Body of pancreas (tissue), 4 donors: ENCODE results near the gene GALNT2. TPM values are rescaled to one million over a fixed set of nuclear protein-coding genes. Genes with fewer than 3 reads are reported as not detected.

ENCODE experiments used
- ATAC-seq: fragments of 150-250 bp; one replicate; pipeline ENCODE4 v1.9.1; 2016
- DNase-seq, 4 donors: peaks; one replicate each; pipeline ENCODE4 v3.0.0-alpha.2; 2019
- H3K27ac ChIP-seq, 4 donors: fragments of 200-600 bp; sonication (generic); 1 replicate in 3 of 4; 2 replicates in 1 of 4; pipeline versions ENCODE4 v1.5.1 to v1.6.1; 2016 to 2019; ENCODE audit warnings: mild to moderate bottlenecking in 1 of 4, mixed read lengths in 1 of 4, moderate library complexity in 1 of 4
- H3K27me3 ChIP-seq, 2 donors: fragments of 200-600 bp; sonication (generic); one replicate each; pipeline ENCODE4 v1.6.0; 2016; ENCODE audit warnings: mild to moderate bottlenecking in 1 of 2
- H3K36me3 ChIP-seq, 2 donors: fragments of 200-600 bp; sonication (generic); replicated peaks in 1 of 2; 2 replicates each; pipeline ENCODE4 v1.5.1; 2016; ENCODE audit warnings: low read depth in 2 of 2; ENCODE audit not compliant: insufficient read depth in 1 of 2
- H3K4me1 ChIP-seq: fragments of 200-600 bp; sonication (generic); one replicate; pipeline ENCODE4 v1.6.0; 2016
- H3K4me3 ChIP-seq, 2 donors: fragments of 200-600 bp; sonication (generic); 1 replicate in 1 of 2; 2 replicates in 1 of 2; pipeline ENCODE4 v1.5.1; 2016 to 2019
- H3K9me3 ChIP-seq, 3 donors: fragments of 200-600 bp; sonication (generic); 1 replicate in 2 of 3; 2 replicates in 1 of 3; pipeline ENCODE4 v1.5.1; 2016
- POLR2A ChIP-seq, 3 donors: fragments of 450-650 bp; IDR thresholded peaks; one replicate each; pipeline ENCODE4 v1.6.1; 2016; ENCODE audit warnings: antibody characterized with exemption in 3 of 3, mild to moderate bottlenecking in 2 of 3
- WGBS, 2 donors: methylation state at CpG; one replicate each; pipeline ENCODE4 v1.1.5; 2017; 5-methylcytosine and 5-hydroxymethylcytosine counted together
- intact Hi-C: fragments of 100-400 bp; cut with DNase I; formaldehyde crosslinking; loops from one replicate; pipeline ENCODE4 v1.15.1; 2023
- total RNA-seq, 2 donors: library from RNA; depleted of rRNA; stranded (reverse); fragments of >200 nt; gene quantifications; one replicate each; pipeline ENCODE4 v1.1.0, GENCODE V29; 2016
- TF ChIP-seq, protein P1 (sequence below), 7 experiments: fragments of 450-650 bp in 4 of 7; fragments of 200-600 bp in 3 of 7; sonication (generic) in 3 of 7; IDR thresholded peaks; one replicate each; pipeline ENCODE4 v1.5.1; 2016 to 2019; ENCODE audit warnings: antibody characterized with exemption in 7 of 7

Gene GALNT2
- total RNA-seq, 2 donors from 2014 or later: 45.9 to 68.6 TPM

DNA sequence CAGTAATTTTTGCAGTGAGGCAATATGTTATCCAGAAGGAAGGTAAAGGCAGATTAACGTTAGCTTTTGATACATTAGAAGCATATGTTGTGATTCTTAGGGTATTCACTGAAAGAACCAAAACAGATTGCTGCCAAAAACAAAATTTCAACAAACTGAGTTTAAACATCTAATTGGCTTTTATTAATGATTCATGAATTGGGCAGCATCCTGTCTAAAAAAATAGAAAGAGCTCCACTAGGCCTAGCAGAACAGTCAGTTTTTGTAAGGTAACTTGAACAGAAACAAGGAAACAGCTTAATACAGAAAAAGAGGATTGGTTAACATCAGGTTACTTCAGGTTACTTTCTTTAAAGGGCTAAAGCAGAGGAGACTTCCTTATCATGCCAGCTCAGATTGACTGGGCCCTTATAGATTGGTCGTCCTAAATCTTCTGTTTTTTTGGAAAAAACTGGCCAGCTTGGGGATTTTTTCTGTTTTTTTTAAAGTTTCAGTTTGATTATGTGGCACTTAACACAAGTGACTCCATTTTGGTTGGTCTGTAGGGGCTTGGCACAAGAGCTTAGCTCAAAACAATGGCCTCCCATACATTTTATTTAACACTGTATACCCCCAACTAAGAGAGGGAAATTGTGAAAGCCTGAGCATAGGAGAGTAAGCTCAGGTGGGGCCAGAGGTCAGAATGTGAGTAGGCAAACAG lies 36.8 kb upstream of the GALNT2 start:
- H3K4me3 ChIP-seq: no peak overlapping the region
- H3K27ac ChIP-seq: no peak overlapping the region
- no peak for ATAC-seq
- H3K36me3 ChIP-seq: no peaks in the 10 kb centered on the region
- no peak for DNase-seq
- H3K9me3 ChIP-seq: no peaks in the 10 kb centered on the region
- H3K27me3 ChIP-seq: no peaks in the 10 kb centered on the region
- no peak for TF ChIP-seq POLR2A (IDR thresholded peaks at IDR 0.05)
- TF ChIP-seq, protein P1, sequence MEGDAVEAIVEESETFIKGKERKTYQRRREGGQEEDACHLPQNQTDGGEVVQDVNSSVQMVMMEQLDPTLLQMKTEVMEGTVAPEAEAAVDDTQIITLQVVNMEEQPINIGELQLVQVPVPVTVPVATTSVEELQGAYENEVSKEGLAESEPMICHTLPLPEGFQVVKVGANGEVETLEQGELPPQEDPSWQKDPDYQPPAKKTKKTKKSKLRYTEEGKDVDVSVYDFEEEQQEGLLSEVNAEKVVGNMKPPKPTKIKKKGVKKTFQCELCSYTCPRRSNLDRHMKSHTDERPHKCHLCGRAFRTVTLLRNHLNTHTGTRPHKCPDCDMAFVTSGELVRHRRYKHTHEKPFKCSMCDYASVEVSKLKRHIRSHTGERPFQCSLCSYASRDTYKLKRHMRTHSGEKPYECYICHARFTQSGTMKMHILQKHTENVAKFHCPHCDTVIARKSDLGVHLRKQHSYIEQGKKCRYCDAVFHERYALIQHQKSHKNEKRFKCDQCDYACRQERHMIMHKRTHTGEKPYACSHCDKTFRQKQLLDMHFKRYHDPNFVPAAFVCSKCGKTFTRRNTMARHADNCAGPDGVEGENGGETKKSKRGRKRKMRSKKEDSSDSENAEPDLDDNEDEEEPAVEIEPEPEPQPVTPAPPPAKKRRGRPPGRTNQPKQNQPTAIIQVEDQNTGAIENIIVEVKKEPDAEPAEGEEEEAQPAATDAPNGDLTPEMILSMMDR (IDR thresholded peaks at IDR 0.05): no peak
- no peaks in the 10 kb centered on the region for H3K4me1 ChIP-seq
- WGBS, 2 donors: 86 to 89% methylated on average over 2 of the region's 2 CpGs
- intact Hi-C loops: no loop called here

DNA sequence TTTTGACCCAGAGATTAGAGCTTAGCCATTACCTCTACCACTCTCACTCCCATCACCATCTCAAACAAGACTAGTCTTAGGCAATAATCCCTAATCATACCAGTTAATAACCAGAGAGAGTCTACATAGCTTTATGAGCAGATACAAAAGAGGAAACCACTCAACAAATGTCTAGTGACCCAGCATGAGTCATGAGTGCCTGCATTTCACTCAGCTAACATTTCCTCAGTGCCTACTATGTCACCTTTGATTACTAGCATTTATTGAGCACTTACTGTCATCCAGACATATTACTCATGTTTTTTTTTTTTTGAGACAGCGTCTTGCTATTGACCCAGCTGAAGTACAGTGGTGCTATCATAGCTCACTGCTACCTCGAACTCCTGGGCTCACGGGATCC lies 35.9 kb upstream of the GALNT2 start:
- no peaks in the 10 kb centered on the region for H3K27me3 ChIP-seq
- TF ChIP-seq, protein P1 (IDR thresholded peaks at IDR 0.05): no peak
- no peak for TF ChIP-seq POLR2A (IDR thresholded peaks at IDR 0.05)
- peaks cover 0 to 3% (median 0%) of the 10 kb centered on the region in 3 donors for H3K9me3 ChIP-seq
- no peaks in the 10 kb centered on the region for H3K36me3 ChIP-seq
- H3K4me3 ChIP-seq: no peak overlapping the region
- 78% methylated on average over 3 of the region's 3 CpGs for WGBS, 2 donors
- no peaks in the 10 kb centered on the region for H3K4me1 ChIP-seq
- intact Hi-C loops: no loop called here
- H3K27ac ChIP-seq: no peak overlapping the region
- DNase-seq: no peak
- ATAC-seq: no peak

DNA sequence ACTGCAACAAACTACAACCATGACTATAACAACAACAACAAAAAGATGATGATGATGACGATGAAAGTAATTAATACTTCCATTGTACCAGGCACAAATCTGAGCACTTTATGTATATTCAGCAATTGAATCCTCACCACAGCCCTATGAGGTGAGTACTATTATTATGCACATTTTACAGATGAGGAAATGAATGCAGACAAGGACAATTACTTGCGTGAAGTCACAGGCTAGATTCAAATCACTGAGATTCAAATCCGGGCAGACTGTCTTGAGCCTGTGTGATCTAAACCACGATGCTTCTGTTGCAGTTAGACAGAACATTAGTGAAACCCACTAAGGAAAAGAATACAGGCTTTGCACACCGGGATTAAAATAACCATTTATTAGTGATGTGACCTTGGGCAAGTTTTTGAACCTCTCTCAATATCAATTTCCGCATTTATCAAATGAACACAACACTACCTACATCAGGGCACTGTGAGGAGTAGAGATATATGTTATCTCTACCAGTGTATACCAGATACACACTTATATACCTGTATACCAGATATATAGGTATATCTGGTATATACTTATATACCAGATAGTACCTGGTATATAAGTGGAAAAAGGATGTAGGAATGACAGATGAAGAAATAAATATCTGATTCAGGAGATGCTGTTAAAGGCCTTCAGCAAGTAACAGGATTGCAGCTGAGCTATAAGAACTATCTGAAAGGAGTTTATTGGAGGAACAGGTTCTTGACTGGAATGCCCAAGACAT lies 34.3 kb upstream of the GALNT2 start:
- Histone ChIP-seq H3K36me3 (no peaks in the 10 kb centered on the region), H3K9me3 (peaks cover 0 to 4% (median 0%) of the 10 kb centered on the region in 3 donors), H3K4me3 (no peak overlapping the region), H3K27me3 (no peaks in the 10 kb centered on the region), H3K27ac (no peak overlapping the region), H3K4me1 (no peaks in the 10 kb centered on the region)
- TF ChIP-seq, protein P1 (IDR thresholded peaks at IDR 0.05): no peak
- TF ChIP-seq POLR2A (IDR thresholded peaks at IDR 0.05): no peak
- intact Hi-C loops: no loop called here
- ATAC-seq: no peak
- 79 to 80% methylated on average over 6 of the region's 6 CpGs for WGBS, 2 donors
- DNase-seq: no peak

DNA sequence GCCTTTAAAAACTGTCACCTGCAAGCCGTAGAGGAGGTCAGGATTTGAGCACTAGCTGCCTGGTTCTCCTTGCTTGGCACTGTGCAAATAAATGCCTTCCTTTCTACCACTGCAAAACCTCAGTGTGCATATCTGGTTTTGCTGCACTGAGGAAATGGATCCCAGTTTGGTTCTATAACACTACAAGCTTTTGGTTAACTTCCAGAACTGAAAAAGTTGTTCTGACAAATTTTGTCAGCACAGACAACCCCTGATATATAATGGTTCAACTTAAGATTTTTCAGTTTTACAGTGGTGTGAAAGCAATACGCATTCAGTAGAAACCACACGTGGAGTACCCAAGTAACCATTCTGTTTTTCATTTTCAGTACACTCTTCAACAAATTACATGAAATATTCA lies 29.8 kb upstream of the GALNT2 start:
- H3K4me3 ChIP-seq: no peak overlapping the region
- DNase-seq (no peak), ATAC-seq (no peak)
- H3K4me1 ChIP-seq: no peaks in the 10 kb centered on the region
- intact Hi-C loops: no loop called here
- no peak overlapping the region for H3K27ac ChIP-seq
- TF ChIP-seq, protein P1 (IDR thresholded peaks at IDR 0.05): no peak
- TF ChIP-seq POLR2A (IDR thresholded peaks at IDR 0.05): no peak
- no peaks in the 10 kb centered on the region for H3K36me3 ChIP-seq
- H3K9me3 ChIP-seq: peaks cover 0 to 4% (median 0%) of the 10 kb centered on the region in 3 donors
- H3K27me3 ChIP-seq: no peaks in the 10 kb centered on the region
- WGBS, 2 donors: 64 to 72% methylated on average over 3 of the region's 3 CpGs
